Endodermal cell (in vitro differentiated cells): ENCODE results near the gene TRPM5. TPM values are rescaled to one million over a fixed set of nuclear protein-coding genes. Genes with fewer than 3 reads are reported as not detected.

Experiments
- DNase-seq: peaks from one replicate; pipeline ENCODE4 v3.0.0-alpha.2; 2017
- H3K27ac ChIP-seq: 2 replicates; pipeline ENCODE4 v1.5.1; 2013; ENCODE audit warnings: mild to moderate bottlenecking, low read depth, low read length, moderate library complexity
- H3K27me3 ChIP-seq: 2 replicates; pipeline ENCODE4 v1.6.1; 2013; ENCODE audit warnings: mild to moderate bottlenecking, low read length, moderate library complexity; ENCODE audit not compliant: insufficient read depth, control insufficient read depth, poor library complexity, severe bottlenecking
- H3K36me3 ChIP-seq: 2 replicates; pipeline ENCODE4 v1.7.0; 2013; ENCODE audit warnings: mild to moderate bottlenecking, low read length, moderate library complexity; ENCODE audit not compliant: control insufficient read depth, insufficient read depth
- H3K4me1 ChIP-seq: one replicate; pipeline ENCODE4 v1.7.0; 2013; ENCODE audit warnings: low read length; ENCODE audit not compliant: control insufficient read depth, insufficient read depth
- H3K4me3 ChIP-seq: 2 replicates; pipeline ENCODE4 v1.5.1; 2013; ENCODE audit warnings: mild to moderate bottlenecking, low read length, moderate library complexity
- H3K9ac ChIP-seq: 2 replicates; pipeline ENCODE4 v1.6.1; 2013; ENCODE audit warnings: mild to moderate bottlenecking, low read length, moderate library complexity; ENCODE audit not compliant: poor library complexity, severe bottlenecking; ENCODE audit errors: extremely low read depth
- H3K9me3 ChIP-seq: 2 replicates; pipeline ENCODE4 v1.6.1; 2013; ENCODE audit warnings: mild to moderate bottlenecking, low read length, moderate library complexity; ENCODE audit not compliant: control insufficient read depth
- H3K27ac Mint-ChIP-seq: 2 replicates; pipeline ENCODE4 v1.8.0; 2020; ENCODE audit warnings: mixed read lengths
- H3K27me3 Mint-ChIP-seq: 2 replicates; pipeline ENCODE4 v1.8.0; 2021; ENCODE audit warnings: mild to moderate bottlenecking, mixed read lengths; ENCODE audit not compliant: insufficient read depth
- H3K36me3 Mint-ChIP-seq: 2 replicates; pipeline ENCODE4 v1.8.0; 2020; ENCODE audit warnings: low read depth, mixed read lengths
- H3K4me1 Mint-ChIP-seq: 2 replicates; pipeline ENCODE4 v1.8.0; 2020; ENCODE audit warnings: mixed read lengths
- H3K4me3 Mint-ChIP-seq: 2 replicates; pipeline ENCODE4 v1.8.0; 2020; ENCODE audit warnings: mild to moderate bottlenecking, moderate library complexity, mixed read lengths
- H3K9me3 Mint-ChIP-seq: 2 replicates; pipeline ENCODE4 v1.8.0; 2020; ENCODE audit warnings: mild to moderate bottlenecking, mixed read lengths
- CTCF ChIP-seq: fragments of 200-600 bp; sonication (generic); conservative IDR thresholded peaks from 2 replicates; pipeline ENCODE4 v1.5.0; 2021; ENCODE audit warnings: antibody characterized with exemption, mild to moderate bottlenecking
- WGBS, 2 experiments: methylation state at CpG; one replicate each; pipeline versions ENCODE4 v1.1.5 to v1.1.7; 2013; ENCODE audit warnings: missing lambda C conversion rate in 2 of 2, mixed read lengths in 1 of 2; ENCODE audit not compliant: insufficient coverage in 1 of 2, insufficient read length in 1 of 2; 5-methylcytosine and 5-hydroxymethylcytosine counted together
- total RNA-seq, 2 donors: library from RNA; stranded (reverse); fragmentation: NEBNext Ultra II Directional in 1 of 2; extraction: Animal tissue kit (Norgen Biotek cat#: 25700) in 1 of 2; gene quantifications; 2 replicates in 1 of 2; 3 replicates in 1 of 2; pipeline ENCODE4 v1.2.1, GENCODE V29; 2021

The TRPM5 gene
- total RNA-seq, 2 donors from 2014 or later, result 0.11 TPM

GRCh38 chr11:2397005-2397404 lies 47.3 kb downstream of the TRPM5 start:
- WGBS, 2 experiments, result 88 to 98% methylated on average over 8 to 12 of the region's 12 CpGs

GRCh38 chr11:2396471-2396870 lies 47.8 kb downstream of the TRPM5 start:
- Mint-ChIP-seq H3K27me3 (no peaks in the 10 kb centered on the region), H3K4me1 (peaks cover 3% of the 10 kb centered on the region), H3K36me3 (peaks cover 15% of the 10 kb centered on the region), H3K4me3 (no peak overlapping the region), H3K27ac (no peak overlapping the region), H3K9me3 (no peaks in the 10 kb centered on the region)
- no peak for TF ChIP-seq CTCF
- Histone ChIP-seq H3K9me3 (no peaks in the 10 kb centered on the region), H3K36me3 (peaks cover 25% of the 10 kb centered on the region), H3K9ac (no peak overlapping the region), H3K4me1 (no peaks in the 10 kb centered on the region), H3K27me3 (no peaks in the 10 kb centered on the region), H3K4me3 (no peak overlapping the region), H3K27ac (no peak overlapping the region)
- DNase-seq, result no peak
- WGBS, 2 experiments, result 93 to 94% methylated on average over 22 to 26 of the region's 26 CpGs

More at GRCh38 chr11:2397005-2397404, 47.3 kb downstream of the TRPM5 start:
- Histone ChIP-seq H3K36me3 (peaks cover 25% of the 10 kb centered on the region), H3K9me3 (no peaks in the 10 kb centered on the region), H3K4me1 (no peaks in the 10 kb centered on the region), H3K27me3 (no peaks in the 10 kb centered on the region), H3K4me3 (no peak overlapping the region), H3K9ac (no peak overlapping the region), H3K27ac (no peak overlapping the region)
- Mint-ChIP-seq H3K9me3 (no peaks in the 10 kb centered on the region), H3K27me3 (no peaks in the 10 kb centered on the region), H3K4me3 (no peak overlapping the region), H3K4me1 (peaks cover 5% of the 10 kb centered on the region), H3K36me3 (peaks cover 15% of the 10 kb centered on the region), H3K27ac (no peak overlapping the region)
- TF ChIP-seq CTCF, result no peak
- DNase-seq, result no peak

- no peaks in the 10 kb centered on the region for H3K27me3 Mint-ChIP-seq
- no peaks in the 10 kb centered on the region for H3K27me3 ChIP-seq
- H3K9ac ChIP-seq, result no peak overlapping the region
- no peak for DNase-seq
- no peaks in the 10 kb centered on the region for H3K9me3 Mint-ChIP-seq
- no peaks in the 10 kb centered on the region for H3K9me3 ChIP-seq
- peaks cover 15% of the 10 kb centered on the region for H3K36me3 Mint-ChIP-seq
- no peak overlapping the region for H3K27ac Mint-ChIP-seq
- peaks cover 25% of the 10 kb centered on the region for H3K36me3 ChIP-seq
- no peak overlapping the region for H3K27ac ChIP-seq
- 98 to 100% methylated on average over 3 to 17 of the region's 17 CpGs for WGBS, 2 experiments
- TF ChIP-seq CTCF, result no peak
- H3K4me3 Mint-ChIP-seq, result no peak overlapping the region
- no peaks in the 10 kb centered on the region for H3K4me1 Mint-ChIP-seq
- no peak overlapping the region for H3K4me3 ChIP-seq
- no peaks in the 10 kb centered on the region for H3K4me1 ChIP-seq
Observed at GRCh38 chr11:2395856-2396255, 48.5 kb downstream of the TRPM5 start.
